Uterus (tissue), 2 donors: ENCODE results near the gene MEIS2.

Experiments used
- POLR2A ChIP-seq, 2 donors: fragments of 450-650 bp; IDR thresholded peaks; one replicate each; pipeline ENCODE4 v1.6.1; 2016; ENCODE audit warnings: antibody characterized with exemption in 2 of 2, mild to moderate bottlenecking in 1 of 2, moderate library complexity in 1 of 2
- TF ChIP-seq, protein P1 (sequence below), 4 experiments: fragments of 200-600 bp in 2 of 4; fragments of 450-650 bp in 2 of 4; sonication (generic) in 2 of 4; IDR thresholded peaks; one replicate each; pipeline ENCODE4 v1.5.1; 2016 to 2019; ENCODE audit warnings: antibody characterized with exemption in 4 of 4, mild to moderate bottlenecking in 2 of 4, moderate library complexity in 1 of 4

DNA sequence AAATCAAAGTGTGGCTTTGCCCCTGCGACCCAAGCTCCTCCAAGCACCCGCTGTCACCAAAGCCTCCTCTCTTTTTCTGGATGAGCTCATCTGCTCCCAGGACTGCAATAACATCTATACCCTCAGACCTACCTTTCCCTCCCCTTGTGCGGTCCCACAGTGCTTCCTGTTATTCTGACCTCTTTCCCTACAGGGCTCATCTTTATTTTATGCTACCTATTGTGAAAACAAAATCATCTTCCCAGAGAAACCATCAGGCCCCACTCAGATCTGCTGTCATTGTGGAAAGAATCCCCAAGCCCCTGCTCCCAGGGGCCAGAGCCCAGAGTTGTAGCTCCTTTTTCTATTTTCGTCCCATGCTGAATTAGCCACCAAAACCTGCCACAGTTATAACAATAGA is 162.2 kb downstream of the MEIS2 start:
- TF ChIP-seq, protein P1, sequence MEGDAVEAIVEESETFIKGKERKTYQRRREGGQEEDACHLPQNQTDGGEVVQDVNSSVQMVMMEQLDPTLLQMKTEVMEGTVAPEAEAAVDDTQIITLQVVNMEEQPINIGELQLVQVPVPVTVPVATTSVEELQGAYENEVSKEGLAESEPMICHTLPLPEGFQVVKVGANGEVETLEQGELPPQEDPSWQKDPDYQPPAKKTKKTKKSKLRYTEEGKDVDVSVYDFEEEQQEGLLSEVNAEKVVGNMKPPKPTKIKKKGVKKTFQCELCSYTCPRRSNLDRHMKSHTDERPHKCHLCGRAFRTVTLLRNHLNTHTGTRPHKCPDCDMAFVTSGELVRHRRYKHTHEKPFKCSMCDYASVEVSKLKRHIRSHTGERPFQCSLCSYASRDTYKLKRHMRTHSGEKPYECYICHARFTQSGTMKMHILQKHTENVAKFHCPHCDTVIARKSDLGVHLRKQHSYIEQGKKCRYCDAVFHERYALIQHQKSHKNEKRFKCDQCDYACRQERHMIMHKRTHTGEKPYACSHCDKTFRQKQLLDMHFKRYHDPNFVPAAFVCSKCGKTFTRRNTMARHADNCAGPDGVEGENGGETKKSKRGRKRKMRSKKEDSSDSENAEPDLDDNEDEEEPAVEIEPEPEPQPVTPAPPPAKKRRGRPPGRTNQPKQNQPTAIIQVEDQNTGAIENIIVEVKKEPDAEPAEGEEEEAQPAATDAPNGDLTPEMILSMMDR (IDR thresholded peaks at IDR 0.05), result no peak
- no peak for TF ChIP-seq POLR2A (IDR thresholded peaks at IDR 0.05)
